Measurements from ENCODE around the gene FZD8. TPM values are rescaled to one million over a fixed set of nuclear protein-coding genes. Genes with fewer than 3 reads are reported as not detected.
"Not testable (repeated sequence)": the region's sequence is repeated elsewhere in the genome, so short reads cannot be mapped to it uniquely, and the experiment has no call there.

FZD8 gene
- total RNA-seq: 1 to 10 TPM in 3 of 5 donors, under 1 TPM in 2; 0.63 to 1.8 (median 1.2) TPM
- total RNA-seq (2013): 0.37 TPM
- total RNA-seq: 0.51 to 4.1 (median 1.5) reads per million in 29 experiments

GRCh38 chr10:35642035-35642792, at the start of gene FZD8:
FZD8 (minus strand) TSS chr10:35642296; CDS start chr10:35641429, 867 bp downstream.
- H3K27me3 Mint-ChIP-seq: peaks cover 8 to 36% of the 10 kb centered on the region in 2 donors
- peak within 1 kb of the TSS; percentile 75 to 88 (median 83) for H3K4me3 Mint-ChIP-seq
- Histone ChIP-seq H3K4me1 (ENCODE audit: control insufficient read depth in 1 of 2, extremely low read depth in 1 of 2, insufficient read depth in 2 of 2, low read length in 2 of 2) (peaks cover 13 to 40% of the 10 kb centered on the region in 2 experiments), H3K27ac (ENCODE audit: low read length) (no peak within 1 kb of the TSS), H3K36me3 (ENCODE audit: control insufficient read depth in 2 of 2, extremely low read depth in 1 of 2, insufficient read depth in 1 of 2, low read length in 1 of 2) (no peaks in the 10 kb centered on the region), H3K4me3 (ENCODE audit: control insufficient read depth in 1 of 2, extremely low read depth in 1 of 2, low read length in 1 of 2) (peak within 1 kb of the TSS; percentile 53 to 67), H3K27me3 (replicated peaks in 1 of 2; ENCODE audit: control insufficient read depth in 2 of 2, extremely low read depth in 1 of 2, insufficient read depth in 2 of 2, low read length in 1 of 2) (peaks cover 3 to 45% of the 10 kb centered on the region in 2 experiments), H3K9me3 (no peaks in the 10 kb centered on the region)
- peak; percentile 9 to 78 (median 46) for DNase-seq
- no peaks in the 10 kb centered on the region for H3K9me3 Mint-ChIP-seq
- POLR2A ChIA-PET: no interaction called here
- H3K27ac Mint-ChIP-seq: no peak within 1 kb of the TSS
- peaks cover 9 to 38% (median 23%) of the 10 kb centered on the region in 3 donors for H3K4me1 Mint-ChIP-seq
- H3K36me3 Mint-ChIP-seq: no peaks in the 10 kb centered on the region
- 1% methylated on average over 80 of the region's 80 CpGs for WGBS (ENCODE audit: insufficient coverage)
- peak; percentile 83 to 89 (median 87) for ATAC-seq (replicated peaks in 1 of 4)
- CTCF ChIA-PET: no interaction called here

GRCh38 chr10:35691522-35692236, 49.6 kb upstream of the FZD8 start:
- Histone ChIP-seq H3K4me3 (ENCODE audit: control insufficient read depth in 1 of 2, extremely low read depth in 1 of 2, low read length in 1 of 2) (no peak overlapping the region), H3K9me3 (no peaks in the 10 kb centered on the region), H3K4me1 (ENCODE audit: control insufficient read depth in 1 of 2, extremely low read depth in 1 of 2, insufficient read depth in 2 of 2, low read length in 2 of 2) (no peaks in the 10 kb centered on the region), H3K36me3 (ENCODE audit: control insufficient read depth in 2 of 2, extremely low read depth in 1 of 2, insufficient read depth in 1 of 2, low read length in 1 of 2) (no peaks in the 10 kb centered on the region), H3K27me3 (replicated peaks in 1 of 2; ENCODE audit: control insufficient read depth in 2 of 2, extremely low read depth in 1 of 2, insufficient read depth in 2 of 2, low read length in 1 of 2) (peaks cover 0 to 5% of the 10 kb centered on the region in 2 experiments), H3K27ac (ENCODE audit: low read length) (no peak overlapping the region)
- ChIA-PET CTCF (no interaction called here), POLR2A (no interaction called here)
- DNase-seq (no peak), ATAC-seq (replicated peaks in 1 of 4) (no peak)
- no peaks in the 10 kb centered on the region for H3K4me1 Mint-ChIP-seq
- H3K9me3 Mint-ChIP-seq: peaks cover 0 to 3% (median 0%) of the 10 kb centered on the region in 3 donors
- H3K27ac Mint-ChIP-seq: no peak overlapping the region
- peaks cover 1 to 3% of the 10 kb centered on the region in 2 donors for H3K27me3 Mint-ChIP-seq
- 79% methylated on average over 5 of the region's 12 CpGs for WGBS (ENCODE audit: insufficient coverage)
- H3K4me3 Mint-ChIP-seq: no peak overlapping the region
- no peaks in the 10 kb centered on the region for H3K36me3 Mint-ChIP-seq

- Mint-ChIP-seq H3K27me3 (peaks cover 3 to 5% of the 10 kb centered on the region in 2 donors), H3K36me3 (no peaks in the 10 kb centered on the region), H3K4me1 (no peaks in the 10 kb centered on the region), H3K4me3 (no peak overlapping the region), H3K9me3 (peaks cover 0 to 3% (median 0%) of the 10 kb centered on the region in 3 donors), H3K27ac (no peak overlapping the region)
- POLR2A ChIA-PET: no interaction called here
- H3K36me3 ChIP-seq (ENCODE audit: control insufficient read depth in 2 of 2, extremely low read depth in 1 of 2, insufficient read depth in 1 of 2, low read length in 1 of 2): no peaks in the 10 kb centered on the region
- WGBS (ENCODE audit: insufficient coverage): 72% methylated on average over 2 of the region's 5 CpGs
- H3K4me1 ChIP-seq (ENCODE audit: control insufficient read depth in 1 of 2, extremely low read depth in 1 of 2, insufficient read depth in 2 of 2, low read length in 2 of 2): no peaks in the 10 kb centered on the region
- no peak overlapping the region for H3K4me3 ChIP-seq (ENCODE audit: control insufficient read depth in 1 of 2, extremely low read depth in 1 of 2, low read length in 1 of 2)
- H3K27ac ChIP-seq (ENCODE audit: low read length): no peak overlapping the region
- no peak for ATAC-seq (replicated peaks in 1 of 4)
- no peaks in the 10 kb centered on the region for H3K9me3 ChIP-seq
- CTCF ChIA-PET: no interaction called here
- H3K27me3 ChIP-seq (replicated peaks in 1 of 2; ENCODE audit: control insufficient read depth in 2 of 2, extremely low read depth in 1 of 2, insufficient read depth in 2 of 2, low read length in 1 of 2): peaks cover 0 to 5% of the 10 kb centered on the region in 2 experiments
- no peak for DNase-seq
These were observed 48.4 kb upstream of the FZD8 start for GRCh38 chr10:35690534-35690933.

GRCh38 chr10:35685858-35686257, 43.8 kb upstream of the FZD8 start:
- CTCF ChIA-PET; H3K27ac Mint-ChIP-seq; H3K36me3 ChIP-seq (ENCODE audit: control insufficient read depth in 2 of 2, extremely low read depth in 1 of 2, insufficient read depth in 1 of 2, low read length in 1 of 2); H3K27me3 Mint-ChIP-seq; H3K9me3 Mint-ChIP-seq; H3K4me1 Mint-ChIP-seq; POLR2A ChIA-PET; H3K36me3 Mint-ChIP-seq; ATAC-seq (replicated peaks in 1 of 4); H3K4me3 ChIP-seq (ENCODE audit: control insufficient read depth in 1 of 2, extremely low read depth in 1 of 2, low read length in 1 of 2); H3K27ac ChIP-seq (ENCODE audit: low read length); H3K27me3 ChIP-seq (replicated peaks in 1 of 2; ENCODE audit: control insufficient read depth in 2 of 2, extremely low read depth in 1 of 2, insufficient read depth in 2 of 2, low read length in 1 of 2); H3K4me3 Mint-ChIP-seq; DNase-seq; H3K9me3 ChIP-seq; H3K4me1 ChIP-seq (ENCODE audit: control insufficient read depth in 1 of 2, extremely low read depth in 1 of 2, insufficient read depth in 2 of 2, low read length in 2 of 2): not testable (repeated sequence)
- no CpG with 5 or more reads among the region's 4 CpGs for WGBS (ENCODE audit: insufficient coverage)

- no peaks in the 10 kb centered on the region for H3K36me3 ChIP-seq (ENCODE audit: control insufficient read depth in 2 of 2, extremely low read depth in 1 of 2, insufficient read depth in 1 of 2, low read length in 1 of 2)
- Mint-ChIP-seq H3K9me3 (peaks cover 0 to 10% (median 0%) of the 10 kb centered on the region in 3 donors), H3K36me3 (no peaks in the 10 kb centered on the region), H3K27ac (no peak overlapping the region), H3K27me3 (peaks cover 3 to 9% of the 10 kb centered on the region in 2 donors), H3K4me1 (no peaks in the 10 kb centered on the region), H3K4me3 (no peak overlapping the region)
- ChIA-PET CTCF (no interaction called here), POLR2A (interaction anchor here in 1 of 2 donors (0.5 kb wide), 1 partner anchor 41 kb away, joined by 3 read pairs; no protein-coding TSS in a partner anchor)
- H3K4me3 ChIP-seq (ENCODE audit: control insufficient read depth in 1 of 2, extremely low read depth in 1 of 2, low read length in 1 of 2): no peak overlapping the region
- H3K9me3 ChIP-seq: no peaks in the 10 kb centered on the region
- no peaks in the 10 kb centered on the region for H3K4me1 ChIP-seq (ENCODE audit: control insufficient read depth in 1 of 2, extremely low read depth in 1 of 2, insufficient read depth in 2 of 2, low read length in 2 of 2)
- peaks cover 0 to 2% of the 10 kb centered on the region in 2 experiments for H3K27me3 ChIP-seq (replicated peaks in 1 of 2; ENCODE audit: control insufficient read depth in 2 of 2, extremely low read depth in 1 of 2, insufficient read depth in 2 of 2, low read length in 1 of 2)
- ATAC-seq (replicated peaks in 1 of 4) (no peak), DNase-seq (no peak)
- H3K27ac ChIP-seq (ENCODE audit: low read length): no peak overlapping the region
- no CpG with 5 or more reads among the region's 3 CpGs for WGBS (ENCODE audit: insufficient coverage)
These were observed 43.3 kb upstream of the FZD8 start for GRCh38 chr10:35685402-35685801.

- Histone ChIP-seq H3K27ac (ENCODE audit: low read length) (no peak overlapping the region), H3K36me3 (ENCODE audit: control insufficient read depth in 2 of 2, extremely low read depth in 1 of 2, insufficient read depth in 1 of 2, low read length in 1 of 2) (no peaks in the 10 kb centered on the region), H3K9me3 (no peaks in the 10 kb centered on the region), H3K4me3 (ENCODE audit: control insufficient read depth in 1 of 2, extremely low read depth in 1 of 2, low read length in 1 of 2) (no peak overlapping the region), H3K4me1 (ENCODE audit: control insufficient read depth in 1 of 2, extremely low read depth in 1 of 2, insufficient read depth in 2 of 2, low read length in 2 of 2) (no peaks in the 10 kb centered on the region), H3K27me3 (replicated peaks in 1 of 2; ENCODE audit: control insufficient read depth in 2 of 2, extremely low read depth in 1 of 2, insufficient read depth in 2 of 2, low read length in 1 of 2) (peaks cover 0 to 2% of the 10 kb centered on the region in 2 experiments)
- no peaks in the 10 kb centered on the region for H3K36me3 Mint-ChIP-seq
- DNase-seq: no peak
- CTCF ChIA-PET: no interaction called here
- no CpG with 5 or more reads among the region's 5 CpGs for WGBS (ENCODE audit: insufficient coverage)
- POLR2A ChIA-PET: no interaction called here
- no peaks in the 10 kb centered on the region for H3K4me1 Mint-ChIP-seq
- H3K4me3 Mint-ChIP-seq: no peak overlapping the region
- ATAC-seq (replicated peaks in 1 of 4): no peak
- no peak overlapping the region for H3K27ac Mint-ChIP-seq
- H3K27me3 Mint-ChIP-seq: peaks cover 3 to 9% of the 10 kb centered on the region in 2 donors
- H3K9me3 Mint-ChIP-seq: peaks cover 0 to 10% (median 0%) of the 10 kb centered on the region in 3 donors
These were observed 42.5 kb upstream of the FZD8 start for GRCh38 chr10:35684586-35684985.

Data from T-cell (primary cell).